NCI-H146 (cell line): Measurements from ENCODE around the gene SPRED2.

ENCODE experiments used
- DNase-seq: peaks from one replicate; lab custom pipeline; 2025; lab: John Stamatoyannopoulos, UW

SPRED2 gene

GRCh38 chr2:65415091-65415490 is 17.3 kb downstream of the SPRED2 start:
- DNase-seq: no peak

GRCh38 chr2:65413610-65414009 is 18.8 kb downstream of the SPRED2 start:
- no peak for DNase-seq

GRCh38 chr2:65413106-65413505 is 19.3 kb downstream of the SPRED2 start:
- DNase-seq: no peak

GRCh38 chr2:65411056-65411795 is 21.2 kb downstream of the SPRED2 start:
- DNase-seq: no peak

- DNase-seq: no peak
Observed at GRCh38 chr2:65409045-65409444, 23.4 kb downstream of the SPRED2 start.

- DNase-seq: no peak
Observed at GRCh38 chr2:65407240-65407639, 25.2 kb downstream of the SPRED2 start.

GRCh38 chr2:65404988-65405697 is 27.3 kb downstream of the SPRED2 start:
- DNase-seq: peak; percentile 14

GRCh38 chr2:65403529-65403915 is 28.9 kb downstream of the SPRED2 start:
- no peak for DNase-seq

GRCh38 chr2:65402780-65403528 is 29.4 kb downstream of the SPRED2 start:
- no peak for DNase-seq

GRCh38 chr2:65402323-65402722 is 30.1 kb downstream of the SPRED2 start:
- DNase-seq: no peak

- DNase-seq: no peak
Observed at GRCh38 chr2:65397122-65397521, 35.3 kb downstream of the SPRED2 start.

- no peak for DNase-seq
Observed at GRCh38 chr2:65396348-65397026, 35.9 kb downstream of the SPRED2 start.

- peak; percentile 71 for DNase-seq
Observed at GRCh38 chr2:65395621-65396347, 36.6 kb downstream of the SPRED2 start.

GRCh38 chr2:65393743-65394422 is 38.5 kb downstream of the SPRED2 start:
- no peak for DNase-seq

GRCh38 chr2:65393046-65393445 is 39.4 kb downstream of the SPRED2 start:
- DNase-seq: no peak

- DNase-seq: no peak
Observed at GRCh38 chr2:65392609-65393008, 39.8 kb downstream of the SPRED2 start.

- no peak for DNase-seq
Observed at GRCh38 chr2:65390134-65390533, 42.3 kb downstream of the SPRED2 start.

GRCh38 chr2:65389476-65389875 is 42.9 kb downstream of the SPRED2 start:
- no peak for DNase-seq

GRCh38 chr2:65388596-65389390 is 43.6 kb downstream of the SPRED2 start:
- DNase-seq: no peak

- DNase-seq: no peak
Observed at GRCh38 chr2:65388051-65388531, 44.3 kb downstream of the SPRED2 start.
